CD4-positive, alpha-beta memory T cell (primary cell): ENCODE measurements around the gene MED20. TPM values are rescaled to one million over a fixed set of nuclear protein-coding genes. Genes with fewer than 3 reads are reported as not detected.
"Not testable (repeated sequence)": the region's sequence is repeated elsewhere in the genome, so short reads cannot be mapped to it uniquely, and the experiment has no call there.

ENCODE experiments used
- CTCF ChIA-PET: fragments of 350-600 bp; sonication (Branson Sonifier 250); formaldehyde crosslinking; loops from one replicate; lab custom pipeline; 2021; ENCODE audit warnings: inconsistent platforms; ENCODE audit not compliant: partially characterized antibody; lab: Charles Lee
- POLR2A ChIA-PET: fragments of 350-600 bp; sonication (Branson Sonifier 250); formaldehyde crosslinking; loops from one replicate; lab custom pipeline; 2021; ENCODE audit not compliant: partially characterized antibody; lab: Charles Lee
- DNase-seq, 5 donors: peaks; one replicate each; pipeline versions ENCODE4 v3.0.0 to v3.0.0-alpha.2; 2020 to 2022; ENCODE audit warnings: mixed read lengths in 1 of 5
- H3K27ac ChIP-seq: one replicate; pipeline ENCODE4 v1.7.0; 2013; ENCODE audit warnings: low read depth, low read length
- H3K27me3 ChIP-seq: 2 replicates; pipeline ENCODE4 v1.7.0; 2013; ENCODE audit warnings: mild to moderate bottlenecking, low read length, moderate library complexity; ENCODE audit not compliant: insufficient read depth
- H3K36me3 ChIP-seq: 2 replicates; pipeline ENCODE4 v1.7.0; 2013; ENCODE audit warnings: mild to moderate bottlenecking, low read length, moderate library complexity; ENCODE audit not compliant: insufficient read depth
- H3K4me1 ChIP-seq: 2 replicates; pipeline ENCODE4 v1.7.0; 2013; ENCODE audit warnings: mild to moderate bottlenecking, low read length, moderate library complexity; ENCODE audit not compliant: insufficient read depth
- H3K4me3 ChIP-seq, 2 donors: one replicate each; pipeline ENCODE4 v1.7.0; 2013; ENCODE audit warnings: low read length in 2 of 2, mild to moderate bottlenecking in 1 of 2
- H3K9me3 ChIP-seq, 2 donors: one replicate each; pipeline ENCODE4 v1.7.0; 2013; ENCODE audit warnings: low read length in 2 of 2, control low read depth in 1 of 2; ENCODE audit not compliant: control insufficient read depth in 1 of 2
- H3K27ac Mint-ChIP-seq, 7 donors: one replicate each; pipeline ENCODE4 v1.8.0; 2020 to 2021; ENCODE audit warnings: mixed read lengths in 7 of 7, mild to moderate bottlenecking in 6 of 7, inconsistent platforms in 3 of 7, moderate library complexity in 3 of 7
- H3K27me3 Mint-ChIP-seq, 2 donors: one replicate each; pipeline ENCODE4 v1.8.0; 2020 to 2021; ENCODE audit warnings: mixed read lengths in 2 of 2
- H3K36me3 Mint-ChIP-seq, 2 donors: one replicate each; pipeline ENCODE4 v1.8.0; 2020 to 2021; ENCODE audit warnings: mixed read lengths in 2 of 2, inconsistent platforms in 1 of 2, mild to moderate bottlenecking in 1 of 2
- H3K4me1 Mint-ChIP-seq, 4 donors: one replicate each; pipeline ENCODE4 v1.8.0; 2020 to 2021; ENCODE audit warnings: mixed read lengths in 4 of 4, mild to moderate bottlenecking in 1 of 4
- H3K4me3 Mint-ChIP-seq, 8 donors: one replicate each; pipeline ENCODE4 v1.8.0; 2020 to 2021; ENCODE audit warnings: mixed read lengths in 8 of 8, mild to moderate bottlenecking in 7 of 8, moderate library complexity in 6 of 8, inconsistent platforms in 3 of 8
- H3K9me3 Mint-ChIP-seq, 8 donors: one replicate each; pipeline ENCODE4 v1.8.0; 2020 to 2021; ENCODE audit warnings: mixed read lengths in 8 of 8, mild to moderate bottlenecking in 5 of 8, inconsistent platforms in 3 of 8, moderate library complexity in 1 of 8
- intact Hi-C: fragments of 100-400 bp; cut with micrococcal nuclease; formaldehyde crosslinking; loops from one replicate; pipeline ENCODE4 v1.15.1; 2023
- polyA plus RNA-seq, 2 donors: library from polyadenylated mRNA; unstranded; fragments of 300-500 nt; fragmentation: Illumina TruSeq; gene quantifications; one replicate each; pipeline ENCODE4 v1.2.3, GENCODE V29; 2021
- total RNA-seq, 2 experiments: library from RNA; stranded (reverse); gene quantifications; one replicate each; pipeline ENCODE4 v1.2.3, GENCODE V29; 2021

The MED20 gene
- total and polyA plus RNA-seq, 4 experiments from 2014 or later: 3.5 to 11.5 (median 8.2) TPM

DNA sequence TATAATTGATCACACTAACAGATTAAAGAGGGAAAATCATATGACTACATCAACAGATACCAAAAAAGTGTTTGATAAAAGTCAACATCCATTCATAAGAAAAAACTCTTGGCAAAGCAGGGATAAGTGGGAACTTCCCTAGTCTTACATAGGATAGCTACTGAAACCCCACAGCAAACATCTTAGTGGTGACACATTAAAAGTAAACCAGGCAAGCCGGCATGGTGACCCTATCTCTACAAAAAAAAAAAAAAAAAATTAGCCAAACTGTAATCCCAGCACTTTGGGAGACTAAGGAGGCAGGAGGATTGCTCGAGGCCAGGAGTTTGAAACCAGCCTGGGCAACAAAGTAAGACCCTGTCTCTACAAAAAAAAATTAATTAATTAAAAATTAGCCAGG, 34.5 kb upstream of the MED20 start:
- intact Hi-C loops: loop anchor here (2.0 kb wide), 1 partner anchor 17 kb away; no protein-coding TSS in a partner anchor
- CTCF ChIA-PET: interaction anchor here (0.6 to 1.6 kb wide), 3 partner anchors 12 to 91 kb away, joined by 3 read pairs; partner anchors contain the start of gene MED20

DNA sequence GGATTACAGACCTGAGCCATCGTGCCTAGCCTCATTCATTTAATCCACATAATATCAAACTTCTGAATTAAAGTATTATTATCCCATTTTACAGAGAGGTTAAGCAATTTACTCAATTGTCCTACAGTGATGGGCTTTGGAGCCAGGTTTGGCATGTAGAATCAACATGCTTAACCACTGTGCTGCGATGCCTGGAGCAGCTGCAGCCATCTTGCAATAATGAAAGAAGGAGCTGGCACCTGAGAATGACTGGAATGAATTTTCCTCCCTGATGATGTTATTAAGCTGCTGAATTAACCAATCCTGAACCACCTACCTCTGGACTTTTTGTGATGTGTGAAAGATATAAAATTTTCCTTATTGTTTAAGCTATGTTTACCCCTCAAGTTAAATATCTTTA, 33.7 kb upstream of the MED20 start:
- DNase-seq: no peak
- Mint-ChIP-seq H3K9me3 (no peaks in the 10 kb centered on the region), H3K4me3 (peak overlapping the region in 1 of 8 donors; percentile 5), H3K36me3 (peaks cover 24 to 44% of the 10 kb centered on the region in 2 donors), H3K4me1 (peaks cover 32 to 73% (median 47%) of the 10 kb centered on the region in 4 donors), H3K27ac (peak overlapping the region in 5 of 7 donors; percentile 35 to 53 (median 52)), H3K27me3 (no peaks in the 10 kb centered on the region)
- peaks cover 56% of the 10 kb centered on the region for H3K4me1 ChIP-seq
- H3K4me3 ChIP-seq: no peak overlapping the region
- no peak overlapping the region for H3K27ac ChIP-seq
- intact Hi-C loops: loop anchor here (2.0 kb wide), 1 partner anchor 16 kb away; no protein-coding TSS in a partner anchor
- H3K36me3 ChIP-seq: peaks cover 8% of the 10 kb centered on the region
- H3K9me3 ChIP-seq: no peaks in the 10 kb centered on the region
- ChIA-PET POLR2A (interaction anchor here (1.3 kb wide), 1 partner anchor 18 kb away, joined by 3 read pairs; no protein-coding TSS in a partner anchor), CTCF (interaction anchor here (0.6 to 1.6 kb wide), 3 partner anchors 11 to 92 kb away, joined by 3 read pairs; partner anchors contain the start of gene MED20)
- no peaks in the 10 kb centered on the region for H3K27me3 ChIP-seq

More for the DNA sequence above, 34.5 kb upstream of the MED20 start:
- H3K9me3 ChIP-seq: no peaks in the 10 kb centered on the region
- peaks cover 8% of the 10 kb centered on the region for H3K36me3 ChIP-seq
- no peaks in the 10 kb centered on the region for H3K27me3 ChIP-seq
- no peak overlapping the region for H3K4me3 ChIP-seq
- peaks cover 19 to 45% of the 10 kb centered on the region in 2 donors for H3K36me3 Mint-ChIP-seq
- H3K27ac Mint-ChIP-seq: peak overlapping the region in 2 of 7 donors; percentile 46 to 52
- DNase-seq: no peak
- H3K4me1 ChIP-seq: peaks cover 59% of the 10 kb centered on the region
- H3K4me1 Mint-ChIP-seq: peaks cover 33 to 75% (median 47%) of the 10 kb centered on the region in 4 donors
- POLR2A ChIA-PET: interaction anchor here (1.3 kb wide), 1 partner anchor 17 kb away, joined by 3 read pairs; no protein-coding TSS in a partner anchor
- H3K27ac ChIP-seq: no peak overlapping the region
- H3K27me3 Mint-ChIP-seq: no peaks in the 10 kb centered on the region
- no peak overlapping the region for H3K4me3 Mint-ChIP-seq
- H3K9me3 Mint-ChIP-seq: no peaks in the 10 kb centered on the region

DNA sequence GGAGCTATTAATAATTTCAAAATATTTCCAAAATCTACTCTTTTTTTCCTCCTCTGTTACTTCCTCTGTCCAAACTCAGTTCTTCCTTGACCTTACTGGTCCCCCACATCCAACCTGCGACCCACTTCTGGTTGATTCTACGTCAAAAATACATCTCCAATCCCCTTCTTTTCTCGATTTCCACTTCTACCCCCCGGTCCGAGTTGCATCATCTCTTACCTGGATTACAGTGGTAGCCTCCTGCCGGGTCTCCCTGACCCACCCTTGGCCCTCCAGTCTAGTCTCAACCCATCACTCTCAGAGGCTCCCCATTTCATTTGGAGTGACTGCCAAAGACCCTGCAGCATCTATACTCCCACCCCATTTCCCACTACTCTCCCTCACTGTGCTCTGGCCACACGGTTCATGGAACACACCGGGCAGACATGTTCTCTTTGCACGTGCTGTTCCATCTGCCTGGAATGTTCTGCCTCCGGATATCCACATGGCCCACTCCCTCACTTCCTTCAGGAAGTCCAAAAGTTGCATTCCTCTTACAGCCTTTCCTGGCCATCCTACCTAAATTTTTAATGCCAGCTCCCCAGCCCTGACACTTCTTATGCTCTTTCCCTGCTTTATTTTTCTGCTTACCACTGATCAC, 26.8 kb upstream of the MED20 start:
- DNase-seq: no peak
- Mint-ChIP-seq H3K4me1 (peaks cover 24 to 60% (median 41%) of the 10 kb centered on the region in 4 donors), H3K27ac (peak overlapping the region in 5 of 7 donors; percentile 19 to 91 (median 65)), H3K4me3 (peak overlapping the region in 4 of 8 donors; percentile 15 to 45 (median 24)), H3K27me3 (no peaks in the 10 kb centered on the region), H3K36me3 (peaks cover 18 to 22% of the 10 kb centered on the region in 2 donors), H3K9me3 (no peaks in the 10 kb centered on the region)
- intact Hi-C loops: no loop called here
- Histone ChIP-seq H3K27ac (no peak overlapping the region), H3K4me1 (peaks cover 61% of the 10 kb centered on the region), H3K4me3 (no peak overlapping the region), H3K27me3 (no peaks in the 10 kb centered on the region), H3K36me3 (no peaks in the 10 kb centered on the region), H3K9me3 (no peaks in the 10 kb centered on the region)
- POLR2A ChIA-PET: interaction anchor here (0.6 to 1.2 kb wide), 2 partner anchors 30 to 98 kb away, joined by 3 read pairs; no protein-coding TSS in a partner anchor
- CTCF ChIA-PET: interaction anchor here (1.5 kb wide), 1 partner anchor 24 kb away, joined by 3 read pairs; no protein-coding TSS in a partner anchor

DNA sequence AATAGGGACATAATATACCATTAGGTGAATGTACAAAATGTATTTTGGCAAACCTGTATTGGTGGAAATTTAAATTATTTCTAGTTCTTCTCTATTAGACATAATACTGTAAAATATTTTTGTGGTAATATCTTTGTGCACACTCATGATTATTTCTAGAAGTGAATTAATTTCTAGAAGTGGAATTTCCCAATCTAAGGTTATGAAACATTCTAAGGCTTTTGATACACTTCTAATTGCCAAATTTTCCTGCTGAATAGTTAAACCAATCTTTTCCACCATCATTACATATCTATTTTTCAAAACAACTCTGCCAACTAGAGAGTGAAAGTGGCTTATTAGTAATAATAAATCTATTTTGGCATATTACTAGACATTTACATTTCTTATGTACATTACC, 22.5 kb upstream of the MED20 start:
- CTCF ChIA-PET: interaction anchor here (1.0 to 13.1 kb wide), 5 partner anchors 9 to 100 kb away, joined by 3 to 169 read pairs (median 3); partner anchors contain the start of genes BYSL and MED20
- no peaks in the 10 kb centered on the region for H3K27me3 ChIP-seq
- peaks cover 41 to 73% (median 55%) of the 10 kb centered on the region in 4 donors for H3K4me1 Mint-ChIP-seq
- POLR2A ChIA-PET: interaction anchor here (11.6 kb wide), 1 partner anchor 102 kb away, joined by 280 read pairs; the partner anchor contains the start of gene TAF8
- no peaks in the 10 kb centered on the region for H3K9me3 Mint-ChIP-seq
- no peaks in the 10 kb centered on the region for H3K9me3 ChIP-seq
- no peak overlapping the region for H3K4me3 ChIP-seq
- peak overlapping the region in 2 of 8 donors; percentile 30 to 36 for H3K4me3 Mint-ChIP-seq
- DNase-seq: no peak
- H3K27ac ChIP-seq: no peak overlapping the region
- peak overlapping the region in 3 of 7 donors; percentile 65 to 86 (median 86) for H3K27ac Mint-ChIP-seq
- no peaks in the 10 kb centered on the region for H3K27me3 Mint-ChIP-seq
- H3K36me3 ChIP-seq: no peaks in the 10 kb centered on the region
- peaks cover 8 to 20% of the 10 kb centered on the region in 2 donors for H3K36me3 Mint-ChIP-seq
- intact Hi-C loops: no loop called here
- H3K4me1 ChIP-seq: peaks cover 71% of the 10 kb centered on the region

DNA sequence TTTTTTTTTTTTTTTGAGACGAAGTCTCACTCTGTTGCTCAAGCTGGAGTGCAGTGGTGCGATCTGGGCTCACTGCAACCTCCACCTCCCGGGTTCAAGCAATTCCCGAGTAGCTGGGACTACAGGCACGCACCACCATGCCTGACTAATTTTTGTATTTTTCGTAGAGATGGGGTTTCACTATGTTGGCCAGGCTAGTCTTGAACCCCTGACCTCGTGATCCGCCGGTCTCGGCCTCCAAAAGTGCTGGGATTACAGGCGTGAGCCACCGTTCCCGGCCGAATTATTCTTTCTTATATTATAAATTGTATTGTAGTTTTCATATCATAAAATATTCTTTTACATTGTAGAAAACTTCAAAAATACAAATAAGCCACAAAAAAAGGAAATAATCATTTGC, 21.9 kb upstream of the MED20 start:
- H3K27me3 Mint-ChIP-seq, H3K9me3 ChIP-seq, H3K9me3 Mint-ChIP-seq, DNase-seq, H3K36me3 ChIP-seq, H3K4me3 ChIP-seq, H3K27me3 ChIP-seq, intact Hi-C loops: not testable (repeated sequence)
- CTCF ChIA-PET: interaction anchor here (0.6 to 13.1 kb wide), 6 partner anchors 8 to 100 kb away, joined by 3 to 169 read pairs (median 4); partner anchors contain the start of genes BYSL and MED20
- peak overlapping the region in 6 of 8 donors; percentile 83 to 95 (median 88) for H3K4me3 Mint-ChIP-seq
- peak overlapping the region in 4 of 7 donors; percentile 29 to 91 (median 80) for H3K27ac Mint-ChIP-seq
- peak overlapping the region; percentile 80 for H3K27ac ChIP-seq
- POLR2A ChIA-PET: interaction anchor here (0.7 to 11.6 kb wide), 4 partner anchors 12 to 155 kb away, joined by 4 to 280 read pairs (median 16); partner anchors contain the start of genes BYSL, MED20, TAF8 and TOMM6
- peaks cover 73% of the 10 kb centered on the region for H3K4me1 ChIP-seq
- H3K36me3 Mint-ChIP-seq: peaks cover 5 to 22% of the 10 kb centered on the region in 2 donors
- peaks cover 43 to 74% (median 57%) of the 10 kb centered on the region in 4 donors for H3K4me1 Mint-ChIP-seq

DNA sequence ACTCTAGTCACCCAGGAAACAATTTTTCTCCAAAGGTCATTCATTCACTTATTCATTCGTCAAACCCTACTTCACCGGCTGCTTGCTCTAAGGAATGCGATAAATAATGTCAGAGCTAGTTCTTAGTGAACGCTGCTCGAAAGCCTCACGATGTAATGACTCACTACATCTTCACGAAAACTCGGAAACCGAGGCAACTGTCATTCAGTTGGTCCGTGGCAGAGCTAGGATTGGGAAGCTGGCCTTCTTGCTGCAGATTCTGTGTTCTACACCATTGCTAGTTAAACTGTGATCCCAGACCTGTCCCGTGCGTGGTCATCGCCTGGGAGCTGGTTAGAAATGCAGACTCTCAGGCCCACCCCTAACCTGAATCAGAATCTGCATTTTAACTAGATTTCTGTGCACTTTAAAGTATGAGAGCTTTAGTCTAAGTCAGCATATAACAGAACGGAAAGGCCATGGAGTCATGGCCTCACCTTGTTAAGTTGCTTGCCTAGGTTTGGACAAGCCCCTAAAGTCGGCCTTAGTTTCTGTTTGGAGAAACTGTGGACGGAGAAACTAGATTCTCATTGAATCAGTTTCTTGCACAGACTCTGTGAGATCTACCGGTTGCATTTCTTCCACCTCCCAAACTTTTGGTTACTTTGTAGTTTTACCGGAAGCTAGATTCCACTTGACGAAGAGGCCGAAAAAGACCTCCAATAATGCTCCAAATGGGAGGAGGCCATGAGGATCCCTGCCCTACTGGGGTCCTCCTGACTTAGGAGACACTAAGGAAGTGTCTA, 21.3 kb upstream of the MED20 start:
- H3K4me1 Mint-ChIP-seq: peaks cover 43 to 74% (median 57%) of the 10 kb centered on the region in 4 donors
- no peaks in the 10 kb centered on the region for H3K9me3 Mint-ChIP-seq
- intact Hi-C loops: no loop called here
- H3K9me3 ChIP-seq: no peaks in the 10 kb centered on the region
- H3K4me1 ChIP-seq: peaks cover 73% of the 10 kb centered on the region
- H3K27ac Mint-ChIP-seq: peak overlapping the region; percentile 73 to 94 (median 91)
- H3K36me3 ChIP-seq: peaks cover 4% of the 10 kb centered on the region
- peak overlapping the region; percentile 80 for H3K27ac ChIP-seq
- no peaks in the 10 kb centered on the region for H3K27me3 ChIP-seq
- POLR2A ChIA-PET: interaction anchor here (0.7 to 11.6 kb wide), 7 partner anchors 11 to 155 kb away, joined by 4 to 280 read pairs (median 9); partner anchors contain the start of genes BYSL, MED20, TAF8 and TOMM6
- peaks cover 1 to 22% of the 10 kb centered on the region in 2 donors for H3K36me3 Mint-ChIP-seq
- H3K27me3 Mint-ChIP-seq: no peaks in the 10 kb centered on the region
- peak overlapping the region; percentile 82 to 95 (median 88) for H3K4me3 Mint-ChIP-seq
- peak in 1 of 5 donors; percentile 73 for DNase-seq
- peak overlapping the region; percentile 45 to 53 for H3K4me3 ChIP-seq
- CTCF ChIA-PET: interaction anchor here (0.6 to 13.1 kb wide), 7 partner anchors 13 to 101 kb away, joined by 3 to 169 read pairs (median 3); partner anchors contain the start of genes BYSL and MED20
